ENCODE data around the gene PNMA5.
A peak's percentile ranks its signal among the peaks of the same experiment; 100 is the strongest.

PNMA5 gene

GRCh38 chrX:152943826-152944225 is 50.1 kb downstream of the PNMA5 start:
- TF ChIP-seq CTCF (IDR thresholded peaks at IDR 0.05) = no peak

- TF ChIP-seq CTCF (IDR thresholded peaks at IDR 0.05) = no peak
Observed at GRCh38 chrX:152942077-152942442, 51.9 kb downstream of the PNMA5 start.

- peak; percentile 63 for TF ChIP-seq CTCF (IDR thresholded peaks at IDR 0.05)
Observed at GRCh38 chrX:152941328-152942076, 52.4 kb downstream of the PNMA5 start.
